Colonic mucosa (tissue), 4 donors: Measurements from ENCODE around the gene DPEP2. TPM values are rescaled to one million over a fixed set of nuclear protein-coding genes. Genes with fewer than 3 reads are reported as not detected.

Experiments
- DNase-seq: peaks from one replicate; pipeline ENCODE4 v3.0.0-alpha.2; 2020
- H3K27ac ChIP-seq: fragments of 200-600 bp; one replicate; pipeline ENCODE4 v1.8.0; 2021
- H3K27me3 ChIP-seq: fragments of 200-600 bp; one replicate; pipeline ENCODE4 v1.8.0; 2021
- H3K36me3 ChIP-seq: fragments of 200-600 bp; one replicate; pipeline ENCODE4 v1.8.0; 2021
- H3K4me1 ChIP-seq: fragments of 200-600 bp; one replicate; pipeline ENCODE4 v1.8.0; 2021; ENCODE audit warnings: mild to moderate bottlenecking
- H3K4me3 ChIP-seq: fragments of 200-600 bp; one replicate; pipeline ENCODE4 v1.8.0; 2021
- H3K9ac ChIP-seq, 2 donors: one replicate each; pipeline ENCODE4 v1.7.0; 2013; ENCODE audit warnings: control low read depth in 2 of 2, low read depth in 2 of 2, low read length in 2 of 2
- H3K9me3 ChIP-seq: fragments of 200-600 bp; one replicate; pipeline ENCODE4 v1.8.0; 2021
- CTCF ChIP-seq: fragments of 200-600 bp; IDR thresholded peaks from one replicate; pipeline ENCODE4 v1.8.0; 2022; ENCODE audit warnings: antibody characterized with exemption, mild to moderate bottlenecking
- intact Hi-C: fragments of 100-400 bp; cut with DNase I; formaldehyde crosslinking; loops from one replicate; pipeline ENCODE4 v1.14.1; 2022
- total RNA-seq, 2 donors: library from RNA; stranded (reverse); fragmentation: NEBNext Ultra II Directional in 1 of 2; extraction: Animal tissue kit (Norgen Biotek cat#: 25700) in 1 of 2; gene quantifications; one replicate each; pipeline ENCODE4 v1.2.1, GENCODE V29; 2021
- donor health status: healthy.
- donor health status: DM: no; HTN: no; CAD: no.
- donor health status: DM: no; HTN: no; CAD: no.

DPEP2 gene
- total RNA-seq, 2 donors from 2014 or later: 0.88 to 0.96 TPM

GRCh38 chr16:67965668-67966548, 33.4 kb downstream of the DPEP2 start:
- intact Hi-C loops: no loop called here

DNA sequence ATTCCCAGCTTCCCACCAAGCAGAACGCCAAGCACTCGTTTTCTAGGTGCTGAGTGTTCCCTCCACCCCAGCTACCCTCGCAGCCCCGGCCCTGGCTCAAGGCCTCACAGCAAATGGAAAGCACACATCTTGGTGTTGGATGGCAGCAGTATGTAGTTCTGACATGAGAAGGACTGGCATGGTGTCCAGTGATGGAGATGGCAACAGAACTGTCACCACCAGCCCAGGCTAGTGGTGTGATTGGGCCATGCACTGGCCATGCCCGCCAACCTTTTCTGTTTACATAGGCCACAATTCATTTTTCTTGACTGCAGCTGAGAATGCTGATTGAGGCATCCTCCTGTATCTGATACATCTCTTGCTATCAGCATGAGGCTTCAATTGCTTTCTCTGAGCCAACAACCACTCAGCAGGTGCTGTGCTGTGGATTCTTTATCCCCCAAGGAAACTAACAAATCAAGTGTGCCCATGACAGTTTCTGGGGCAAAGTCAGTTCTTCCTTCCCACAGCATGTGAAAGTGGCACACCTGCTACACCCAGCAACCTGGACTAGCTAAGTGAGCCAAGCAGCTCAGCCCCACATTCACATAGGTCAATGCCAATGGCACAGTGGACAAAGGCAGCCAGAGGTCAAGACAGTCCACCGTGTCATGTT, 34.7 kb downstream of the DPEP2 start:
- no peaks in the 10 kb centered on the region for H3K9me3 ChIP-seq
- no peaks in the 10 kb centered on the region for H3K27me3 ChIP-seq
- no peaks in the 10 kb centered on the region for H3K36me3 ChIP-seq
- no peak for DNase-seq
- H3K27ac ChIP-seq: no peak overlapping the region
- intact Hi-C loops: no loop called here
- H3K4me3 ChIP-seq: no peak overlapping the region
- H3K9ac ChIP-seq: peak overlapping the region in 1 of 2 donors; percentile 36
- TF ChIP-seq CTCF: no peak
- H3K4me1 ChIP-seq: peaks cover 6% of the 10 kb centered on the region

More at GRCh38 chr16:67965668-67966548, 33.4 kb downstream of the DPEP2 start:
- DNase-seq: no peak
- peak overlapping the region in 1 of 2 donors; percentile 85 for H3K9ac ChIP-seq
- H3K27ac ChIP-seq: no peak overlapping the region
- peaks cover 6% of the 10 kb centered on the region for H3K4me1 ChIP-seq
- H3K9me3 ChIP-seq: no peaks in the 10 kb centered on the region
- H3K36me3 ChIP-seq: no peaks in the 10 kb centered on the region
- no peaks in the 10 kb centered on the region for H3K27me3 ChIP-seq
- TF ChIP-seq CTCF: no peak
- no peak overlapping the region for H3K4me3 ChIP-seq

DNA sequence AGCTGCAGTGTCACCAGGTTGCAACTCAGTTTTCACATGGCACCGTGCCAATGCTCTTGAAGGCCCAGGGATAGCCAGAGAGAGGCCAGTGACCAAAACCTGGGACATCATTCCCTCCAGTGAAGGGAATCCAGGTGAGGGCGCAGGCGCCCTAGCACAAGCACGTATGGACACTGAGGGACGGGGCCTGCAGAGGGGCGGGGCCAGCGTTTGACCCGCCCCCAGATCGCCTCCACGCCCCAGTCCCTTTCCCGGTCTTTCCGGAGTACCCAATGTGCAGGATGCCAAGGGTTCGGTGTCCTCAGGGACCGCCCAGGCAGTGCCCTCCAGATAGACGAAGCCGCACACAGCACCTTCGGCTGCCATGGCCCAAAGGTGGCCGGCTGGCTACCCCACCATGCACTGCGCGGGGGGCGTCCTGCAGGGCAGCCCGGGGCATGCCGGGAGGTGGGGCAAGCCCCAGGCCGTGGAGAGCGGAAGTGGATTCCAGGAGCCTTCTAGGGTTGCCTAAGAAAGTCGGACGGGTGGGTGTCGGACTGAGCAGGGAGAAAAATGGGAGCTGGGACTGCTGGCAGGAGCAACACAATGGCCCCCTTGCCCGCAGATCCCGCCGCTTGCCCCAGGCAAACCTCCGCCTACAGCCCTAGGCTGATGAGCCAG, 35.5 kb downstream of the DPEP2 start:
- peak overlapping the region; percentile 36 to 42 for H3K9ac ChIP-seq
- peaks cover 6% of the 10 kb centered on the region for H3K4me1 ChIP-seq
- intact Hi-C loops: no loop called here
- no peaks in the 10 kb centered on the region for H3K36me3 ChIP-seq
- DNase-seq: no peak
- no peaks in the 10 kb centered on the region for H3K9me3 ChIP-seq
- no peak for TF ChIP-seq CTCF
- H3K4me3 ChIP-seq: no peak overlapping the region
- no peak overlapping the region for H3K27ac ChIP-seq
- H3K27me3 ChIP-seq: no peaks in the 10 kb centered on the region

- H3K4me3 ChIP-seq: no peak overlapping the region
- H3K36me3 ChIP-seq: no peaks in the 10 kb centered on the region
- DNase-seq: no peak
- intact Hi-C loops: no loop called here
- peak overlapping the region in 1 of 2 donors; percentile 42 for H3K9ac ChIP-seq
- H3K27me3 ChIP-seq: no peaks in the 10 kb centered on the region
- peaks cover 6% of the 10 kb centered on the region for H3K4me1 ChIP-seq
- H3K27ac ChIP-seq: no peak overlapping the region
- no peaks in the 10 kb centered on the region for H3K9me3 ChIP-seq
- no peak for TF ChIP-seq CTCF
Observed at GRCh38 chr16:67963292-67963661, 36.0 kb downstream of the DPEP2 start.

- intact Hi-C loops: no loop called here
Observed at GRCh38 chr16:67962135-67962534, 37.1 kb downstream of the DPEP2 start.

More at GRCh38 chr16:67962135-67962534, 37.1 kb downstream of the DPEP2 start:
- Histone ChIP-seq H3K27me3 (no peaks in the 10 kb centered on the region), H3K27ac (no peak overlapping the region), H3K4me3 (no peak overlapping the region), H3K9ac (no peak overlapping the region), H3K9me3 (no peaks in the 10 kb centered on the region), H3K4me1 (peaks cover 6% of the 10 kb centered on the region), H3K36me3 (no peaks in the 10 kb centered on the region)
- no peak for DNase-seq
- no peak for TF ChIP-seq CTCF
